ENCODE results near the gene GFOD2.

DNA sequence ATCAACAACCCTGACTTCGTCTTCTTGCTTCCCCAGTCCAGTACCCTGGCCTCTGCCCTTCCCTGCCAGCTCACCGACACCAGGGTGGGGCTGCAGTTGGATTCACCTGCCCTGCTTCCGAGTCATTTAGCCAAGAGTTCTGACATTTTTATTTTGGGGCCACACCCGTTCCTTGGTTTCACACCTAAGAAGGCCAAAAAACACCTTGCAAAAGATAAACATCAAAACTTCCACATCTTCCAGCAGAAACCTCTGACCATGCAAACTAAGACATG lies 41.8 kb upstream of the GFOD2 start:
- TF ChIP-seq CTCF (IDR thresholded peaks at IDR 0.05): no peak
- no peak for TF ChIP-seq POLR2A (IDR thresholded peaks at IDR 0.05)
